Measurements from ENCODE around the gene ACYP1.

The ACYP1 gene

GRCh38 chr14:75049136-75049535, 14.7 kb downstream of the ACYP1 start:
- H3K4me3 Mint-ChIP-seq: no peak overlapping the region
- peaks cover 65% of the 10 kb centered on the region for H3K36me3 Mint-ChIP-seq (ENCODE audit: low read depth)
- no peak for DNase-seq
- no peak for TF ChIP-seq CTCF (IDR thresholded peaks at IDR 0.05)
- peaks cover 6% of the 10 kb centered on the region for H3K27me3 Mint-ChIP-seq (ENCODE audit: low read depth, poor library complexity)
- H3K27ac Mint-ChIP-seq: no peak overlapping the region
- peaks cover 45% of the 10 kb centered on the region for H3K9me3 Mint-ChIP-seq
- peaks cover 6% of the 10 kb centered on the region for H3K4me1 Mint-ChIP-seq

- Mint-ChIP-seq H3K4me1 (peaks cover 6% of the 10 kb centered on the region), H3K4me3 (no peak overlapping the region), H3K36me3 (ENCODE audit: low read depth) (peaks cover 70% of the 10 kb centered on the region), H3K27ac (no peak overlapping the region), H3K9me3 (peaks cover 45% of the 10 kb centered on the region), H3K27me3 (ENCODE audit: low read depth, poor library complexity) (peaks cover 6% of the 10 kb centered on the region)
- TF ChIP-seq CTCF (IDR thresholded peaks at IDR 0.05): no peak
- DNase-seq: no peak
Measured at GRCh38 chr14:75048101-75048500, 15.7 kb downstream of the ACYP1 start.

GRCh38 chr14:75047506-75047905, 16.3 kb downstream of the ACYP1 start:
- no peak for DNase-seq
- Mint-ChIP-seq H3K9me3 (peaks cover 45% of the 10 kb centered on the region), H3K27me3 (ENCODE audit: low read depth, poor library complexity) (peaks cover 4% of the 10 kb centered on the region), H3K36me3 (ENCODE audit: low read depth) (peaks cover 68% of the 10 kb centered on the region), H3K27ac (no peak overlapping the region), H3K4me3 (no peak overlapping the region), H3K4me1 (peaks cover 6% of the 10 kb centered on the region)
- no peak for TF ChIP-seq CTCF (IDR thresholded peaks at IDR 0.05)

- DNase-seq: no peak
- H3K27ac Mint-ChIP-seq: no peak overlapping the region
- peaks cover 45% of the 10 kb centered on the region for H3K9me3 Mint-ChIP-seq
- no peak overlapping the region for H3K4me3 Mint-ChIP-seq
- peaks cover 12% of the 10 kb centered on the region for H3K4me1 Mint-ChIP-seq
- H3K36me3 Mint-ChIP-seq (ENCODE audit: low read depth): peaks cover 69% of the 10 kb centered on the region
- peaks cover 4% of the 10 kb centered on the region for H3K27me3 Mint-ChIP-seq (ENCODE audit: low read depth, poor library complexity)
- TF ChIP-seq CTCF (IDR thresholded peaks at IDR 0.05): no peak
Measured at GRCh38 chr14:75046899-75047298, 16.9 kb downstream of the ACYP1 start.

GRCh38 chr14:75046275-75046674, 17.5 kb downstream of the ACYP1 start:
- Mint-ChIP-seq H3K27ac (no peak overlapping the region), H3K36me3 (ENCODE audit: low read depth) (peaks cover 71% of the 10 kb centered on the region), H3K4me1 (peaks cover 7% of the 10 kb centered on the region), H3K27me3 (ENCODE audit: low read depth, poor library complexity) (peaks cover 4% of the 10 kb centered on the region), H3K4me3 (no peak overlapping the region), H3K9me3 (peaks cover 42% of the 10 kb centered on the region)
- DNase-seq: no peak
- TF ChIP-seq CTCF (IDR thresholded peaks at IDR 0.05): no peak

GRCh38 chr14:75044752-75045151, 19.1 kb downstream of the ACYP1 start:
- no peak for DNase-seq
- peaks cover 6% of the 10 kb centered on the region for H3K4me1 Mint-ChIP-seq
- no peak for TF ChIP-seq CTCF (IDR thresholded peaks at IDR 0.05)
- H3K36me3 Mint-ChIP-seq (ENCODE audit: low read depth): peaks cover 75% of the 10 kb centered on the region
- peaks cover 31% of the 10 kb centered on the region for H3K9me3 Mint-ChIP-seq
- H3K4me3 Mint-ChIP-seq: no peak overlapping the region
- no peak overlapping the region for H3K27ac Mint-ChIP-seq
- H3K27me3 Mint-ChIP-seq (ENCODE audit: low read depth, poor library complexity): peaks cover 4% of the 10 kb centered on the region

Measured in nephron progenitor cell (in vitro differentiated cells).